ENCODE measurements around the gene ATN1.

The ATN1 gene

GRCh38 chr12:6974180-6974579, 46.4 kb downstream of the ATN1 start:
- peaks cover 19% of the 10 kb centered on the region for H3K4me1 ChIP-seq (ENCODE audit: control insufficient read depth, low read length)
- peaks cover 2% of the 10 kb centered on the region; the same call in 1 of the 2 replicates for H4K20me1 ChIP-seq (ENCODE audit: control insufficient read depth, insufficient read depth, low read depth, low read length)
- no peaks in the 10 kb centered on the region for H3K9me2 ChIP-seq (replicated peaks; ENCODE audit: control insufficient read depth, low read length)
- peaks cover 53% of the 10 kb centered on the region for H3K79me2 ChIP-seq (ENCODE audit: control insufficient read depth, low read length)
- H3K9me3 ChIP-seq (ENCODE audit: control insufficient read depth, insufficient read depth, low read length): no peaks in the 10 kb centered on the region
- H3K36me3 ChIP-seq (ENCODE audit: control insufficient read depth, low read length): peaks cover 91% of the 10 kb centered on the region
- TF ChIP-seq CTCF (IDR thresholded peaks at IDR 0.05; ENCODE audit: low read depth, low read length, poor library complexity, severe bottlenecking) (no peak), EZH2phosphoT487 (IDR thresholded peaks at IDR 0.05; ENCODE audit: borderline replicate concordance, low read length) (no peak)
- H3K27ac ChIP-seq (ENCODE audit: low read depth, low read length): no peak overlapping the region
- peaks cover 6% of the 10 kb centered on the region; the same call in 1 of the 2 replicates for H3F3A ChIP-seq (ENCODE audit: control insufficient read depth, insufficient read depth)
- H3K4me3 ChIP-seq (ENCODE audit: low read length): no peak overlapping the region
- H3K4me2 ChIP-seq (ENCODE audit: low read length): no peak overlapping the region
- no peaks in the 10 kb centered on the region for H3K27me3 ChIP-seq (ENCODE audit: control insufficient read depth, low read length)

- Histone ChIP-seq H3K4me1 (ENCODE audit: control insufficient read depth, low read length) (peaks cover 16% of the 10 kb centered on the region), H3F3A (ENCODE audit: control insufficient read depth, insufficient read depth) (peaks cover 4% of the 10 kb centered on the region; the same call in 1 of the 2 replicates), H4K20me1 (ENCODE audit: control insufficient read depth, insufficient read depth, low read depth, low read length) (no peaks in the 10 kb centered on the region), H3K27ac (ENCODE audit: low read depth, low read length) (no peak overlapping the region), H3K9me2 (replicated peaks; ENCODE audit: control insufficient read depth, low read length) (no peaks in the 10 kb centered on the region), H3K4me3 (ENCODE audit: low read length) (no peak overlapping the region), H3K4me2 (ENCODE audit: low read length) (no peak overlapping the region), H3K27me3 (ENCODE audit: control insufficient read depth, low read length) (no peaks in the 10 kb centered on the region), H3K79me2 (ENCODE audit: control insufficient read depth, low read length) (peaks cover 40% of the 10 kb centered on the region), H3K36me3 (ENCODE audit: control insufficient read depth, low read length) (peaks cover 91% of the 10 kb centered on the region), H3K9me3 (ENCODE audit: control insufficient read depth, insufficient read depth, low read length) (no peaks in the 10 kb centered on the region)
- TF ChIP-seq CTCF (IDR thresholded peaks at IDR 0.05; ENCODE audit: low read depth, low read length, poor library complexity, severe bottlenecking) (no peak), EZH2phosphoT487 (IDR thresholded peaks at IDR 0.05; ENCODE audit: borderline replicate concordance, low read length) (no peak)
These were observed 47.7 kb downstream of the ATN1 start for GRCh38 chr12:6975297-6976032.

- H4K20me1 ChIP-seq (ENCODE audit: control insufficient read depth, insufficient read depth, low read depth, low read length): no peaks in the 10 kb centered on the region
- H3K79me2 ChIP-seq (ENCODE audit: control insufficient read depth, low read length): peaks cover 20% of the 10 kb centered on the region
- H3K27me3 ChIP-seq (ENCODE audit: control insufficient read depth, low read length): no peaks in the 10 kb centered on the region
- no peaks in the 10 kb centered on the region for H3K9me3 ChIP-seq (ENCODE audit: control insufficient read depth, insufficient read depth, low read length)
- no peaks in the 10 kb centered on the region for H3K9me2 ChIP-seq (replicated peaks; ENCODE audit: control insufficient read depth, low read length)
- peaks cover 5% of the 10 kb centered on the region; the same call in 1 of the 2 replicates for H3F3A ChIP-seq (ENCODE audit: control insufficient read depth, insufficient read depth)
- peaks cover 7% of the 10 kb centered on the region for H3K4me1 ChIP-seq (ENCODE audit: control insufficient read depth, low read length)
- no peak overlapping the region for H3K4me3 ChIP-seq (ENCODE audit: low read length)
- H3K4me2 ChIP-seq (ENCODE audit: low read length): no peak overlapping the region
- H3K36me3 ChIP-seq (ENCODE audit: control insufficient read depth, low read length): peaks cover 94% of the 10 kb centered on the region
- H3K27ac ChIP-seq (ENCODE audit: low read depth, low read length): no peak overlapping the region
- TF ChIP-seq EZH2phosphoT487 (IDR thresholded peaks at IDR 0.05; ENCODE audit: borderline replicate concordance, low read length): no peak
- no peak for TF ChIP-seq CTCF (IDR thresholded peaks at IDR 0.05; ENCODE audit: low read depth, low read length, poor library complexity, severe bottlenecking)
These were observed 49.9 kb downstream of the ATN1 start for GRCh38 chr12:6977653-6978052.

All from DOHH2 (cell line).